ENCODE measurements around the gene C2CD4D. TPM values are rescaled to one million over a fixed set of nuclear protein-coding genes. Genes with fewer than 3 reads are reported as not detected.

The C2CD4D gene
- total RNA-seq, 1 donor from 2014 or later: not detected

GRCh38 chr1:151871284-151872030, 31.8 kb upstream of the C2CD4D start:
- Mint-ChIP-seq H3K4me3 (no peak overlapping the region), H3K36me3 (no peaks in the 10 kb centered on the region), H3K4me1 (peaks cover 9% of the 10 kb centered on the region), H3K9me3 (no peaks in the 10 kb centered on the region), H3K27ac (no peak overlapping the region), H3K27me3 (ENCODE audit: insufficient read depth, low read depth) (peaks cover 2% of the 10 kb centered on the region)
- H3K79me2 ChIP-seq (ENCODE audit: low read depth): no peaks in the 10 kb centered on the region
- no peak for DNase-seq (ENCODE audit: low spot score)
- TF ChIP-seq EZH2 (IDR thresholded peaks at IDR 0.05) (no peak), EZH2phosphoT487 (IDR thresholded peaks at IDR 0.05) (no peak)
- TF ChIP-seq, protein P1, sequence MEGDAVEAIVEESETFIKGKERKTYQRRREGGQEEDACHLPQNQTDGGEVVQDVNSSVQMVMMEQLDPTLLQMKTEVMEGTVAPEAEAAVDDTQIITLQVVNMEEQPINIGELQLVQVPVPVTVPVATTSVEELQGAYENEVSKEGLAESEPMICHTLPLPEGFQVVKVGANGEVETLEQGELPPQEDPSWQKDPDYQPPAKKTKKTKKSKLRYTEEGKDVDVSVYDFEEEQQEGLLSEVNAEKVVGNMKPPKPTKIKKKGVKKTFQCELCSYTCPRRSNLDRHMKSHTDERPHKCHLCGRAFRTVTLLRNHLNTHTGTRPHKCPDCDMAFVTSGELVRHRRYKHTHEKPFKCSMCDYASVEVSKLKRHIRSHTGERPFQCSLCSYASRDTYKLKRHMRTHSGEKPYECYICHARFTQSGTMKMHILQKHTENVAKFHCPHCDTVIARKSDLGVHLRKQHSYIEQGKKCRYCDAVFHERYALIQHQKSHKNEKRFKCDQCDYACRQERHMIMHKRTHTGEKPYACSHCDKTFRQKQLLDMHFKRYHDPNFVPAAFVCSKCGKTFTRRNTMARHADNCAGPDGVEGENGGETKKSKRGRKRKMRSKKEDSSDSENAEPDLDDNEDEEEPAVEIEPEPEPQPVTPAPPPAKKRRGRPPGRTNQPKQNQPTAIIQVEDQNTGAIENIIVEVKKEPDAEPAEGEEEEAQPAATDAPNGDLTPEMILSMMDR (IDR thresholded peaks at IDR 0.05): no peak
- no peak overlapping the region for H3K27ac ChIP-seq
- H3K4me2 ChIP-seq: peak overlapping the region; percentile 57
- no peaks in the 10 kb centered on the region for H3K9me3 ChIP-seq (ENCODE audit: low read depth)
- peaks cover 6% of the 10 kb centered on the region for H3F3A ChIP-seq (ENCODE audit: low read depth)
- H2AFZ ChIP-seq (replicated peaks): no peak overlapping the region
- no peaks in the 10 kb centered on the region for H3K27me3 ChIP-seq
- no peak overlapping the region for H3K4me3 ChIP-seq
- no peaks in the 10 kb centered on the region for H4K20me1 ChIP-seq (ENCODE audit: low read depth)
- peaks cover 14% of the 10 kb centered on the region for H3K4me1 ChIP-seq
- H3K9ac ChIP-seq: no peak overlapping the region
- no peaks in the 10 kb centered on the region for H3K36me3 ChIP-seq

DNA sequence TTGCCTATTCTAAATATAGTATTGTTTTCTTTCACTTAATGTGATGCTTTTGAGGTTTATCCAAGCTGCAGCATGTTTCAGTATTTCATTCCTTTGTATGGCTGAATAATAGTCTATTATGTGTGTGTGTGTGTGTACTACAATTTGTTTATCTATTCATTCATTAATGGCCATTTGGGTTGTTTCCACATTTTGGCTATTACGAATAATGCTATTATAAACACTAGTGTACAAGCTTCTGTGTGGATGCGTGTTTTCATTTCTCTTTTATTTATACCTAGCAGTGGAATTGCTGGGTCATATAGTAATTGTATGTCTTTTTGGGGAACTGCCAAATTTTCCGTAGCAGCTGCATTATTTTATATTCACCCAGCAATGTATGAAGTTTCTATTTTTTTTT, 28.9 kb upstream of the C2CD4D start:
- no peak overlapping the region for H2AFZ ChIP-seq (replicated peaks)
- H3K27ac ChIP-seq: no peak overlapping the region
- H3K4me1 Mint-ChIP-seq: peaks cover 9% of the 10 kb centered on the region
- H3K9ac ChIP-seq: no peak overlapping the region
- TF ChIP-seq EZH2 (IDR thresholded peaks at IDR 0.05): no peak
- TF ChIP-seq, protein P1 (IDR thresholded peaks at IDR 0.05): no peak
- no peak for TF ChIP-seq EZH2phosphoT487 (IDR thresholded peaks at IDR 0.05)
- H3K4me3 ChIP-seq: no peak overlapping the region
- H3K27me3 Mint-ChIP-seq (ENCODE audit: insufficient read depth, low read depth): peaks cover 2% of the 10 kb centered on the region
- H3K27ac Mint-ChIP-seq: no peak overlapping the region
- H3K36me3 Mint-ChIP-seq: no peaks in the 10 kb centered on the region
- H3K27me3 ChIP-seq: peaks cover 20% of the 10 kb centered on the region
- H3K4me1 ChIP-seq: peaks cover 14% of the 10 kb centered on the region
- no peaks in the 10 kb centered on the region for H3K79me2 ChIP-seq (ENCODE audit: low read depth)
- no peaks in the 10 kb centered on the region for H3K36me3 ChIP-seq
- no peaks in the 10 kb centered on the region for H4K20me1 ChIP-seq (ENCODE audit: low read depth)
- no peak overlapping the region for H3K4me2 ChIP-seq
- DNase-seq (ENCODE audit: low spot score): no peak
- no peaks in the 10 kb centered on the region for H3K9me3 Mint-ChIP-seq
- peaks cover 6% of the 10 kb centered on the region for H3F3A ChIP-seq (ENCODE audit: low read depth)
- H3K4me3 Mint-ChIP-seq: no peak overlapping the region
- no peaks in the 10 kb centered on the region for H3K9me3 ChIP-seq (ENCODE audit: low read depth)

DNA sequence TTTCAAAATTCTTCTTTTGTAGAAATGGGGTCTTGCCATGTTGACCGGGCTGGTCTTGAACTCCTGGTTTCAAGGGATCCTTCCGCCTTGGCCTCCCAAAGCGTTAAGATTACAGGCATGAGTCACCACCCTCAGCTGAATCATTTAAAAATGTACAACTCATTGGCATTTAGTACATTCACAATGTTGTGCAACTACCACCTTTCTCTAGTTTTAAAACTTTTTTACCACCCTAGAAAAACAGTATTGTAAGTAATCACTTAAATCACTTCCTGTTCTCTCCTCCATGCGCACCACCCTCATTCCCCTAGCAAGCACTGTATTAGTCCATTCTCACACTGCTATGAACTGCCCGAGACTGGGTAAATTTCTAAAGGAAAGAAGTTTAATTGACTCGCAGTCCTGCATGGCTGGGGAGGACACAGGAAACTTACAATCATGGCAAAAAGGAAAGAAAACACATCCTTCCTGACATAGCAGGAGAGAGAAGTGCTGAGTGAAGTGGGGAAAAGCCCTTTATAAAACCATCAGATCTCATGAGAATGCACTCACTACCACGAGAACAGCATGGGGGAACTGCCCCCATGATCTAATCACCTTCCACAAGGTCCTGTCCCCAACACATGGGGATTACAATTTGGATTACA, 28.3 kb upstream of the C2CD4D start:
- Mint-ChIP-seq H3K27me3 (ENCODE audit: insufficient read depth, low read depth) (peaks cover 3% of the 10 kb centered on the region), H3K9me3 (no peaks in the 10 kb centered on the region)

More for the DNA sequence above, 28.3 kb upstream of the C2CD4D start:
- Mint-ChIP-seq H3K4me3 (no peak overlapping the region), H3K4me1 (peaks cover 7% of the 10 kb centered on the region), H3K27ac (no peak overlapping the region), H3K36me3 (no peaks in the 10 kb centered on the region)
- Histone ChIP-seq H3K9ac (no peak overlapping the region), H3K4me1 (peaks cover 14% of the 10 kb centered on the region), H3K79me2 (ENCODE audit: low read depth) (no peaks in the 10 kb centered on the region), H2AFZ (replicated peaks) (no peak overlapping the region), H3K4me2 (no peak overlapping the region), H3K9me3 (ENCODE audit: low read depth) (no peaks in the 10 kb centered on the region), H4K20me1 (ENCODE audit: low read depth) (no peaks in the 10 kb centered on the region), H3F3A (ENCODE audit: low read depth) (peaks cover 6% of the 10 kb centered on the region), H3K27ac (no peak overlapping the region), H3K36me3 (no peaks in the 10 kb centered on the region), H3K27me3 (peaks cover 26% of the 10 kb centered on the region), H3K4me3 (no peak overlapping the region)
- no peak for TF ChIP-seq EZH2phosphoT487 (IDR thresholded peaks at IDR 0.05)
- TF ChIP-seq EZH2 (IDR thresholded peaks at IDR 0.05): no peak
- TF ChIP-seq, protein P1 (IDR thresholded peaks at IDR 0.05): no peak
- no peak for DNase-seq (ENCODE audit: low spot score)
